GM12892 (cell line): ENCODE results near the gene EML6.

Experiments
- DNase-seq: peaks from one replicate; pipeline ENCODE4 v3.0.0; 2011; ENCODE audit not compliant: insufficient read length
- FAIRE-seq: peaks from 2 replicates; lab custom pipeline; 2011; peaks lifted over from hg19 to GRCh38; lab: Jason Lieb, UNC
- POLR2A ChIP-seq: IDR thresholded peaks from 2 replicates; pipeline ENCODE4 v1.6.1; 2011; ENCODE audit warnings: low read depth, low read length, control low read depth
- POLR2AphosphoS5 ChIP-seq: IDR thresholded peaks from 2 replicates; pipeline ENCODE4 v1.6.1; 2011; ENCODE audit warnings: low read depth, low read length, control low read depth
- TAF1 ChIP-seq: IDR thresholded peaks from 2 replicates; pipeline ENCODE4 v1.6.1; 2011; ENCODE audit warnings: low read depth, mild to moderate bottlenecking, control low read depth, low read length, borderline replicate concordance

EML6 gene

GRCh38 chr2:54927751-54928615 is 204.5 kb downstream of the EML6 start:
- no peak for TF ChIP-seq POLR2A
- TF ChIP-seq TAF1, result no peak
- TF ChIP-seq POLR2AphosphoS5, result no peak
- FAIRE-seq (no peak), DNase-seq (no peak)

GRCh38 chr2:54928719-54929118 is 205.3 kb downstream of the EML6 start:
- FAIRE-seq, result no peak
- no peak for DNase-seq
- TF ChIP-seq POLR2A (no peak), TAF1 (no peak), POLR2AphosphoS5 (no peak)

GRCh38 chr2:54931473-54931872 is 208.0 kb downstream of the EML6 start:
- DNase-seq, result no peak
- FAIRE-seq, result no peak
- TF ChIP-seq TAF1 (no peak), POLR2AphosphoS5 (no peak), POLR2A (no peak)

- TF ChIP-seq POLR2AphosphoS5 (no peak), POLR2A (no peak), TAF1 (no peak)
- no peak for DNase-seq
- FAIRE-seq, result no peak
Measured at GRCh38 chr2:54935389-54935788, 211.9 kb downstream of the EML6 start.

GRCh38 chr2:54936766-54937165 is 213.3 kb downstream of the EML6 start:
- FAIRE-seq, result no peak
- no peak for DNase-seq

GRCh38 chr2:54939446-54940118 is 216.1 kb downstream of the EML6 start:
- DNase-seq (no peak), FAIRE-seq (no peak)
- TF ChIP-seq TAF1 (no peak), POLR2A (no peak), POLR2AphosphoS5 (no peak)

More at GRCh38 chr2:54936766-54937165, 213.3 kb downstream of the EML6 start:
- no peak for TF ChIP-seq POLR2A
- TF ChIP-seq TAF1, result no peak
- no peak for TF ChIP-seq POLR2AphosphoS5

GRCh38 chr2:54940723-54941122 is 217.3 kb downstream of the EML6 start:
- TF ChIP-seq POLR2AphosphoS5, result no peak
- no peak for TF ChIP-seq POLR2A
- no peak for TF ChIP-seq TAF1
- FAIRE-seq, result no peak
- DNase-seq, result no peak

GRCh38 chr2:54941248-54941984 is 218.0 kb downstream of the EML6 start:
- no peak for FAIRE-seq
- no peak for TF ChIP-seq POLR2AphosphoS5
- TF ChIP-seq POLR2A, result no peak
- DNase-seq, result no peak

- TF ChIP-seq POLR2AphosphoS5 (no peak), TAF1 (no peak), POLR2A (no peak)
- FAIRE-seq (no peak), DNase-seq (no peak)
Measured at GRCh38 chr2:54942373-54942772, 218.9 kb downstream of the EML6 start.

- FAIRE-seq (no peak), DNase-seq (no peak)
- no peak for TF ChIP-seq POLR2A
- no peak for TF ChIP-seq POLR2AphosphoS5
- TF ChIP-seq TAF1, result no peak
Measured at GRCh38 chr2:54944724-54945326, 221.4 kb downstream of the EML6 start.
